Suprapubic skin (tissue), 4 donors: ENCODE measurements around the gene TMEM150B. TPM values are rescaled to one million over a fixed set of nuclear protein-coding genes. Genes with fewer than 3 reads are reported as not detected.

Experiments
- DNase-seq, 2 donors: peaks; one replicate each; pipeline ENCODE4 v3.0.0-alpha.2; 2019; ENCODE audit warnings: low spot score in 2 of 2
- H3K27ac ChIP-seq: fragments of 200-600 bp; sonication (generic); one replicate; pipeline ENCODE4 v1.5.1; 2019
- H3K27me3 ChIP-seq: fragments of 200-600 bp; sonication (generic); one replicate; pipeline ENCODE4 v1.5.1; 2019
- H3K36me3 ChIP-seq: fragments of 200-600 bp; sonication (generic); one replicate; pipeline ENCODE4 v1.5.1; 2019
- H3K4me1 ChIP-seq: fragments of 200-600 bp; sonication (generic); one replicate; pipeline ENCODE4 v1.5.1; 2019
- H3K4me3 ChIP-seq: fragments of 200-600 bp; sonication (generic); one replicate; pipeline ENCODE4 v1.5.1; 2019; ENCODE audit warnings: mild to moderate bottlenecking
- H3K9me3 ChIP-seq: fragments of 200-600 bp; sonication (generic); one replicate; pipeline ENCODE4 v1.5.1; 2019
- CTCF ChIP-seq, 2 donors: fragments of 200-600 bp in 1 of 2; fragments of 450-650 bp in 1 of 2; sonication (generic) in 1 of 2; IDR thresholded peaks; one replicate each; pipeline ENCODE4 v1.5.1; 2016 to 2019; ENCODE audit warnings: antibody characterized with exemption in 2 of 2, mild to moderate bottlenecking in 1 of 2, moderate library complexity in 1 of 2
- EP300 ChIP-seq: sonication (generic); formaldehyde crosslinking; IDR thresholded peaks from one replicate; pipeline ENCODE4 v1.6.1; 2017; ENCODE audit warnings: antibody characterized with exemption
- POLR2A ChIP-seq, 2 donors: fragments of 450-650 bp; IDR thresholded peaks; one replicate each; pipeline ENCODE4 v1.6.1; 2017; ENCODE audit warnings: antibody characterized with exemption in 2 of 2, mild to moderate bottlenecking in 2 of 2, moderate library complexity in 2 of 2
- POLR2AphosphoS5 ChIP-seq, 3 donors: sonication (generic); formaldehyde crosslinking; IDR thresholded peaks; one replicate each; pipeline ENCODE4 v1.6.1; 2017; ENCODE audit warnings: antibody characterized with exemption in 3 of 3
- WGBS: methylation state at CpG from one replicate; pipeline ENCODE4 v1.1.5; 2018; 5-methylcytosine and 5-hydroxymethylcytosine counted together
- total RNA-seq, 4 donors: library from RNA; depleted of rRNA; stranded (reverse); fragments of >200 nt; gene quantifications; one replicate each; pipeline ENCODE4 v1.1.0, GENCODE V29; 2016

The TMEM150B gene
- not detected for total RNA-seq

- H3K4me3 ChIP-seq, result no peak within 1 kb of the TSS
- H3K27ac ChIP-seq, result no peak within 1 kb of the TSS
- H3K27me3 ChIP-seq, result peaks cover 9% of the 10 kb centered on the region
- 80% methylated on average over 14 of the region's 14 CpGs for WGBS
- DNase-seq, result no peak
- no peaks in the 10 kb centered on the region for H3K4me1 ChIP-seq
- no peaks in the 10 kb centered on the region for H3K36me3 ChIP-seq
- H3K9me3 ChIP-seq, result no peaks in the 10 kb centered on the region
- TF ChIP-seq POLR2A (IDR thresholded peaks at IDR 0.05) (no peak), EP300 (no peak), POLR2AphosphoS5 (IDR thresholded peaks at IDR 0.05) (no peak)
Observed at GRCh38 chr19:55325172-55325571, at the start of gene TMEM150B. Gene TMEM150B (minus strand): TSS chr19:55325341. CDS start chr19:55321036, 4,305 bp downstream.

- H3K27ac ChIP-seq, result no peak overlapping the region
- no peaks in the 10 kb centered on the region for H3K36me3 ChIP-seq
- peaks cover 87% of the 10 kb centered on the region for H3K27me3 ChIP-seq
- no peak overlapping the region for H3K4me3 ChIP-seq
- H3K4me1 ChIP-seq, result peaks cover 24% of the 10 kb centered on the region
- TF ChIP-seq POLR2AphosphoS5 (IDR thresholded peaks at IDR 0.05) (no peak), POLR2A (IDR thresholded peaks at IDR 0.05) (no peak), EP300 (no peak), CTCF (IDR thresholded peaks at IDR 0.05) (no peak)
- DNase-seq, result no peak
- H3K9me3 ChIP-seq, result no peaks in the 10 kb centered on the region
- 22% methylated on average over 17 of the region's 31 CpGs for WGBS
Observed at GRCh38 chr19:55373993-55374757, 49.0 kb upstream of the TMEM150B start.

GRCh38 chr19:55373306-55373992, 48.3 kb upstream of the TMEM150B start:
- 58% methylated on average over 9 of the region's 9 CpGs for WGBS
- no peaks in the 10 kb centered on the region for H3K36me3 ChIP-seq
- peaks cover 95% of the 10 kb centered on the region for H3K27me3 ChIP-seq
- no peak overlapping the region for H3K4me3 ChIP-seq
- peaks cover 31% of the 10 kb centered on the region for H3K4me1 ChIP-seq
- H3K27ac ChIP-seq, result no peak overlapping the region
- TF ChIP-seq CTCF (IDR thresholded peaks at IDR 0.05) (no peak), POLR2AphosphoS5 (IDR thresholded peaks at IDR 0.05) (no peak), EP300 (no peak), POLR2A (IDR thresholded peaks at IDR 0.05) (no peak)
- no peaks in the 10 kb centered on the region for H3K9me3 ChIP-seq
- DNase-seq, result no peak

- no peaks in the 10 kb centered on the region for H3K9me3 ChIP-seq
- WGBS, result 55% methylated on average over 13 of the region's 24 CpGs
- TF ChIP-seq POLR2A (IDR thresholded peaks at IDR 0.05) (no peak), EP300 (no peak), POLR2AphosphoS5 (IDR thresholded peaks at IDR 0.05) (no peak), CTCF (IDR thresholded peaks at IDR 0.05) (no peak)
- H3K4me1 ChIP-seq, result peaks cover 32% of the 10 kb centered on the region
- no peak overlapping the region for H3K4me3 ChIP-seq
- H3K27ac ChIP-seq, result no peak overlapping the region
- DNase-seq, result no peak
- H3K27me3 ChIP-seq, result peaks cover 98% of the 10 kb centered on the region
- H3K36me3 ChIP-seq, result no peaks in the 10 kb centered on the region
Observed at GRCh38 chr19:55372316-55373081, 47.4 kb upstream of the TMEM150B start.

GRCh38 chr19:55370305-55370988, 45.3 kb upstream of the TMEM150B start, which contains the start of gene IL11:
Gene IL11 (minus strand): TSS chr19:55370463. CDS start chr19:55370310, 153 bp downstream.
- H3K27ac ChIP-seq, result no peak within 1 kb of the TSS
- peaks cover 79% of the 10 kb centered on the region for H3K27me3 ChIP-seq
- no peak for DNase-seq
- peaks cover 27% of the 10 kb centered on the region for H3K4me1 ChIP-seq
- WGBS, result 8% methylated on average over 26 of the region's 32 CpGs
- no peaks in the 10 kb centered on the region for H3K9me3 ChIP-seq
- no peak for TF ChIP-seq CTCF (IDR thresholded peaks at IDR 0.05)
- TF ChIP-seq EP300, result no peak
- TF ChIP-seq POLR2AphosphoS5 (IDR thresholded peaks at IDR 0.05), result no peak
- no peak for TF ChIP-seq POLR2A (IDR thresholded peaks at IDR 0.05)
- H3K36me3 ChIP-seq, result no peaks in the 10 kb centered on the region
- H3K4me3 ChIP-seq, result peak within 1 kb of the TSS; percentile 37
